ENCODE results near the gene UBR7.

GRCh38 chr14:93274055-93274806, 67.2 kb downstream of the UBR7 start:
- TF ChIP-seq ETV6 (CRISPR knock-in tag; IDR thresholded peaks at IDR 0.05) (no peak), CTCF (IDR thresholded peaks at IDR 0.05) (no peak), ESRRA (CRISPR knock-in tag; IDR thresholded peaks at IDR 0.05; ENCODE audit: borderline replicate concordance) (no peak), NR3C1 (CRISPR knock-in tag; conservative IDR thresholded peaks at IDR 0.05; ENCODE audit: low read depth) (no peak)
